ENCODE results near the gene RRP9. TPM values are rescaled to one million over a fixed set of nuclear protein-coding genes. Genes with fewer than 3 reads are reported as not detected.
A peak's percentile ranks its signal among the peaks of the same experiment; 100 is the strongest.

Gene RRP9
- total RNA-seq, 1 experiment from 2014 or later: 91.7 TPM

- peak; percentile 26 for DNase-seq (ENCODE audit: low spot score)
These were observed 14.4 kb upstream of the RRP9 start for GRCh38 chr3:51955893-51956770.

- no peak for DNase-seq (ENCODE audit: low spot score)
These were observed 13.6 kb upstream of the RRP9 start, which contains the start of gene GPR62 for GRCh38 chr3:51955175-51955892. Gene GPR62, plus strand, starts transcription at chr3:51955381. Its CDS starts 272 bp downstream, at chr3:51955653.

GRCh38 chr3:51954713-51955112 is 13.0 kb upstream of the RRP9 start:
- no peak for DNase-seq (ENCODE audit: low spot score)

GRCh38 chr3:51954105-51954504 is 12.4 kb upstream of the RRP9 start:
- DNase-seq (ENCODE audit: low spot score): no peak

- no peak for DNase-seq (ENCODE audit: low spot score)
These were observed 11.7 kb upstream of the RRP9 start for GRCh38 chr3:51953445-51953844.

- no peak for DNase-seq (ENCODE audit: low spot score)
These were observed 9.2 kb upstream of the RRP9 start for GRCh38 chr3:51950899-51951298.

GRCh38 chr3:51949121-51949520 is 7.4 kb upstream of the RRP9 start:
- no peak for DNase-seq (ENCODE audit: low spot score)

- DNase-seq (ENCODE audit: low spot score): no peak
These were observed 6.4 kb upstream of the RRP9 start for GRCh38 chr3:51948016-51948580.

- no peak for DNase-seq (ENCODE audit: low spot score)
These were observed 5.7 kb upstream of the RRP9 start for GRCh38 chr3:51947215-51947900.

GRCh38 chr3:51946796-51947195 is 5.1 kb upstream of the RRP9 start:
- no peak for DNase-seq (ENCODE audit: low spot score)

- DNase-seq (ENCODE audit: low spot score): no peak
These were observed 4.4 kb upstream of the RRP9 start for GRCh38 chr3:51945926-51946705.

GRCh38 chr3:51945031-51945840 is 3.5 kb upstream of the RRP9 start:
- DNase-seq (ENCODE audit: low spot score): no peak

GRCh38 chr3:51944451-51945021 is 2.8 kb upstream of the RRP9 start:
- no peak for DNase-seq (ENCODE audit: low spot score)

GRCh38 chr3:51943451-51944391 is 2.0 kb upstream of the RRP9 start:
- no peak for DNase-seq (ENCODE audit: low spot score)

GRCh38 chr3:51942603-51943450 is 1.1 kb upstream of the RRP9 start:
- DNase-seq (ENCODE audit: low spot score): peak; percentile 41

GRCh38 chr3:51941463-51941797 is 274 bp downstream of the RRP9 start:
- DNase-seq (ENCODE audit: low spot score): no peak

GRCh38 chr3:51940648-51941462 is 849 bp downstream of the RRP9 start:
- no peak for DNase-seq (ENCODE audit: low spot score)

Data from HT-29 (cell line).